Cerebellar cortex (tissue), 1 donor: ENCODE data around the gene GLCE.

Experiments
- DNase-seq: peaks from one replicate; pipeline ENCODE4 v3.0.0-alpha.2; 2015; ENCODE audit warnings: low spot score

The GLCE gene

DNA sequence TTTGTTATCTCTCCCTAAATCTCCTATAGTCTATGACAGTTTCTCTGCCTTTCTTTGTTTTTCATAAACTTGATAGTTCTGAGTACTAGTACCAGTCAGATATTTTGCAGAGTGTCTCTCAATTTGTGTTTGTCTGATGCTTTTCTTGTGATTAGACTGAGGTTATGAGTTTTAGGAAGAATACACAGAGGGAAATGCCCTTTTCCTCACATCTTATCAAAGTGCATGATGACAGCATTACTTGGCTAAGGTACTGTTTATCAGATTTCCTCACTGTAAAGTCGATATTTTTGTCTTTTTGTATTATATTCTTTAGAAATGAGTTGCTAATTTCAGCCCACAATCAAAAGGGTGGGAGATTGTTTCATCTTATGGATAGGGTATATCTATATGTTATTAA, 45.6 kb downstream of the GLCE start:
- no peak for DNase-seq

DNA sequence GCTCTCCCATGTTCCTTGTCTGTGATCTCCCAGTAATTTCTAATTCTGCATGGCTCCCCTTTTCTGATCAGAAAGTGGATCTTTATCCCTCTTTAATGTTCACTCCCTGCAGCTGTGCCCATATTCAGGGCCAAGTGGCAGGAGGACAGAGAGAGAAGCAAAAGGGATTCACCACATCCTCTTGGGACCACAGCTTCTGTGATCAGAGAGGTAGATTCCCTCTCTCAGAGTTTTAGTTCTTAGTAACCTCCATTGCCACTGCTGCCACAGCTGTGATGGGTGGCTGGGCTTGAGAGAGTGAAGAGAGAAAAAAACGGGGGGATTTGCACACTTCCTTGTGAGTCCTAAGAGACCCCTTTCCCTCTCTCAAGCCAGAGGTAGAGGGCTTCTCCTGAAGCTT, 49.2 kb downstream of the GLCE start:
- DNase-seq = no peak

DNA sequence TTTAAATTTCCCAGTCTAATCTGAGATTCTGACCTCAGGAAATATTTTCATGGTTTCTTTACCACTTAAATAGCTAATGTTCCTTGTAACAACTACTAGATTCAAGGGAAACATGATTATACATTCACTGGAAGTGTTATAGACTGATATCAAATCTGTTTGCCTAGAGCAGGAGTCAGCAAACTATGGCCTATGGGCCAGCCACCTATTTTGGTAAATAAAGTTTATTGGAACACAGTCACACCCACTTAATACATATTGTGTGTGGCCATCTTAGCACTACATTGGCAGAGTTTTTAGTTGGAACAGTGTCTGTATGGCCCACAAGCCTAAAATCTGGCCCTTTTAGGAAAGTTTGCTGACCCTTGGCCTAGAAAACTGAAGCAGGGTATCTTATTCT, 50.1 kb downstream of the GLCE start:
- DNase-seq = no peak

DNA sequence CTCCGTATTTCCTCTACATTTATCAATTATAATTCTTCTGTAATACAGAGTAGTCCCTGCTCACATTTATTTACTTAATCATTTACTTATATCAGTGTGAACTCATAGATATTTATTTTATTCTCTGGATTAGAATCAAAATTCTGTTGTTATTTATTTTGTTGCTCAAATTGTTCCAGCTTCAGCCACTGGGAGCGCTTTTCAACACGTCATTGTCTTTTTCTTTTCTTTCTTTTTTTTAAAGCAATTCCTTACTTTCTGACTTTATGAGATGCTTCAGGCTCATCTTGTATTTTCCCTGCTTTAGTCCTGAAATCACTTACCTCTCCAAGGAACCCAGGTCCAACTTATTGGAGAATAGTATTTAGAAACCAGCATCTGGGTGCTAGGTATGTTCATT, 53.4 kb downstream of the GLCE start:
- DNase-seq = no peak

DNA sequence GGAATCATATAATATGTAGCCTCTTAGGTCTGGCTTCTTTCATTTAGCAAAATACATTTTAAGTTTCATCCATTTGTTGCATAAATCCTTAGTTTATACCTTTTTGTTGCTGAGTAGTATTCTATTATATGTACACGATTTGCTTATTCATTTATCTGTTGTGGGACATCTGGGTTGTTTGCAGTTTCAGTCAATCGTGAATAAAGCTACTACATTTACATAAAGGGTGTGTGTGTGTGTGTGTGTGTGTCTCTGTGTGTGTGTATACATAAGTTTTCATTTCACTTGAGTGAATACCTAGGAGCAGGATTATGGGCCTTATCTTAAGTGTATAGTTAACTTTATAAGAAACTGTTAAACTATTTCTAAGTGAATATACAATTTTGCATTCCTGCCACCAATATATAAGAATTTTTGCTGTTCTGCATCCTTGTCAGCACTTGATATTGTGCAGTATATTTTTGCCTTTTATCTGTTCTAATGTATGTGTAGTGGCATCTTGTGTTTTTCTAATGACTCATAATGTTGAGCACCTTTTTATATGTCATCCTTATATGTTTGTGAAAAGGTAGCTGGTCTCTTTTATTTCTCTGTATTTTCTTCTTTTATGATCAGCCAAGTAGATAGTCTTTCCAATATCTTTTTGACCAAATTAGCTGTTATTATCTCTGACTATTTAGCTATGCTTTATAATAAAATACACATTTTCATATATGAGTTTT, 55.0 kb downstream of the GLCE start:
- DNase-seq = no peak

DNA sequence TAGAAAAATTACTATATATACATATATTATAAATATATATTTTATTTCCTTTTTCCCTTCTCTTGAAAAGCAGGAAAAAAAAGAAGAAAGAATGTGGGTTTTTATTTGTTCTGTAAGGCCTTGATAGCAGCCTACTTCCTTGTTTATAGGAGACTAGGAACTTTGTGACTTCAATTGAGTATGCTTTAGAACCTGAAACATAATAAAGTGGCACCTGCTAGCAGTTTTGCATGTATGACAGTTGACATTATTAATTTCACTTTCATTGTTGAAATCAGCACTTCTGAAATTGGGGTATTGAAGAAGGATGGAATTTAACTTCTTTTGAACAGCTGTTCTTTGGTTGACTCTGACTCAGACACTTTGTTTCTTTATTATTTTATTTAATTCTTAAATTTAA, 56.9 kb downstream of the GLCE start:
- DNase-seq = no peak

DNA sequence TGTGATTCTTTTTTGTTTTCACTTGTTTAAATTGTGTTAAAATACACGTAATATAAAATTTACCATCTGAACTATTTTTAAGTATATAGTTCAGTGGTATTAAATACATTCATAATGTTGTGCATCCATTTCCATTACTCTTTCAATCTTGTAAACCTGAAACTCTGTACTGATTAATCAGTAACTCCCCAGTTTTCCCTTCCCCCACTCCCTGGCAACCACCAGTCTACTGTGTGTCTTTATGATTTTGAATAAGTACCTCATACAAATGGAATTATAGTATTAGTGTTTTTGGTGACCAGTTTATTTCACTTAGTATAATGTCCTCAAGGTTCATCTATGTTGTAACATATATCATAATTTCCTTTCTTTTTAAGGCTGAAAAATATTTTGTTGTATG, 59.3 kb downstream of the GLCE start:
- DNase-seq = no peak

DNA sequence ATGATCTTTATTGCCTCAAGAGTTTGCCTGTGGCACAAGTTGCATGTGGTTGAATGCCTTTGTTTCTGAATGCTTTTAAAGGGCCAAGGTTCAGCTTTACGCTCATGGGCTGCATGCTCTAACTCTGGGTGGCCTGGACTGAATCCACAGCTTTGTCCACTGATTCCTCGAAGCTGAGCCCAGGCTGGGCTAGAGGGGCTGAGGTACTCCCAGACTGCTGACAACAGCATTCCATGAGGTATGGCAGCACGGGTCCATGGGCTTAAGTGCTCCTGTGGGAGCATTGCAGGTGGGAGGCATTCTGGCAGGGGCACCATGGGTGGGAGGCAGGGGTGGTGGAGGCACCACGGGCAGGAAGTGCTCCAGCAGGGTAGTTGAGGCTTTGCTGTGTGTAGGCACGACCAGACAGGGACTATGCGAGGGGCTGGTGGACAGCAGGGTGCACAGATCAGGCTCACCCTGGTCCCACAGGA, 61.6 kb downstream of the GLCE start:
- DNase-seq = no peak

DNA sequence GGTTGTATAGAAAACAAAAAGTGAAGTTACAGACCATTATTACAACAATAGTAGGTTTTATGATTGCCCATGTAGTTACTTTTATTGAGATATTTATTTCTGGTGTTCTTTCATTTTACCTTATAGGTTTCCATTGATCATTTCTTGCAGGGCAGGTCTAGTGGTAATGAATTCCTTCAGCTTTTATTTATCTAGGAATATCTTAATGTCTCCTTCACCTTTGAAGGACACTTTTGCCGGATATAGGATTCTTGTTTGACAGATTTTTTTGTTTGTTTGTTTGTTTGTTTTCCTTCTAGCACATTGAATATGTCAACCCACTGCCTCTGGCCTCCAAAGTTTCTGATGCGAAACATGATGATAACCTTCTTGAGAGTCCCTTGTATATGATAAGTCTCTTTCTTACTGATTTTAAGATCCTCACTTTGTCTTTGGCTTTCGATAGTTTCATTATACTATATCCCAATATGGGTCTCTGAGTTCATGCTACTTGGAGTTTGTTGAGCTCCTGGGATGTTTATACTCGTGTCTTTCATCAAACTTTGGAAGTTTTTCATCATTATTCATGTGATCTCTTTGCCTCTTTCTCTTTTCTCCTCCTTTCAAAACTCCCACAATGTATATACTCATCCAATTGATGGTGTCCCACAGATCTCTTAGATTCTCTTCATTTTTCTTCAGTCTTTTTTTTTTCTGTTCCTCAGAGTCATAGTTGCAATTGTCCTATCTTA, 62.8 kb downstream of the GLCE start:
- DNase-seq = no peak

DNA sequence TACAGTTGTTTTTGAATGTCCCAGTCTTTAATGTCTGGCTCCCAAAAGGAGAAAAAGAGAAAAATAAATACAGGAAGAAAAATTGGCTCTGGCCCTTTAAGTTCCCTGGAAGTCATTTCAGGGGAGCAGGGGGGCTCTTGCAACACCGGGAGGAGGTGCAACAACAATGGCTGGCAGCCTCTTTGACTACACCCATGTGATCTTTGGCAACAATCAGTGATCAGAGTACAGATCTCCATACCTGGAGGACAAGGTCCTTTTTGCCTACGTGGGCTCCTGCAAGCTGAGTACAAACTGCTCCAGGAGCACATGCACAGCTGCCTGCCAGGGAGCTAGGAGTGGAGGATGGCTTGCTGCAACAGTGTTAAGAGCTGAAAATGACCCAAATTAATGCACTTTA, 63.9 kb downstream of the GLCE start:
- no peak for DNase-seq

DNA sequence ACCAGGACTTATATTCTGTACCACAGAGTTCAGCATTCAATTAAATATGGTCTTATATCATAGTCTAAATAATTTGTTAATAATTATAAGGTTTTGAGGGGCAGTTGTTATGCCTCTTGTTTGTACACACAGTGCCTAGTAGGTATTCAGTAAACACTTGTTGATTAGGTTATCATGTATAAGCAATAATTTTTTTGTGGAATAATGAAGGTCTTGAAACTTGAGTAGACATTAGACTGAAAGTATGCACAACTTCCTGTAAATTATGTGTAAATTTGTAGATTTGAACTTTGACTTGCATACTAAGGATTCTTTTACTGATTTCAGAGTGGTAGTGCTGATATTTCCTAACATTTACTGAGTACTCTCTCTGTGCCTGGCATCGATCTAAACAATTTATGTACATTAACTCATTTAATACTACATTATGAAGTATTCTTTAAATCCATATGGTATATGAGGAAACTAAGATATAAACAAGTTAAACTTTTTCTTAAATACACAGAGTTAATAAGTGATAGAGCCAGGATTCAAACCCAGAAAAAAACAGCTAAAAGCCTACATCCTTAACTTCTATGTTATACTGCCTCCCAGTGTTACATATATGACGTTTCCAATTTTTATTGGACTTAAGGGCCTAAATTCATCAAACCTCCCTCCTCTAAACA, 65.1 kb downstream of the GLCE start:
- no peak for DNase-seq

DNA sequence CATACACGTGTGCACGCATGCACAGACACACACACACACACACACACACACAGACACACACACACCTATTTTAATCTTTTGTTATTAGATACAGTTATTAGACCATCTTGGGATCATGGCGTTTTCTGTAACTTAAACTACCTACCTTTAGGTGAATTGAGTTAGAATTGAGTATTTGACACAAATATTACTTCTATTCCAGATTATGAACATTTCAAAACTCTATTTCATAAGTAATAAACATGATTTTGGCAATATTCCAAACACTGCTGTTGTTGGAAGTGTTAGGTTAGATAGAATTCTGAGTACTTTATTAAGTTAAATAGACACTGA, 65.6 kb downstream of the GLCE start:
- no peak for DNase-seq

DNA sequence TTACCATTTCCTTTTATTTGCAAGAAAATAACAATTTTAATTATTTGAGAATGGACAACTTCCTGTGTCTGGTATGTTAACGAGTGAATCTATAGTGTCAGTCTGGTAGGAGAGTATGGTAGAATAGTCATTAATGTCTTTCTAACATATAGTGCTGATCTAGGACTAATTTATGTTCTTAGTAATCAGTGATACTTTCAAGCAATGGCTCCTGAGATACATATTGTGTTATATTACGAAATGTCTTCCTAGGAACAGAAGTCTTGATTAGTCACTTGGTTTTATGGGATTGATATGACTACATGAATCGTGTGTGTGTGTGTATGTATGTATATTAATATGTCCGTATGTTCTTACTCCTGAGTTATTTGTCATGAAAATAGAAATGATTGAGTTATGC, 71.7 kb downstream of the GLCE start:
- no peak for DNase-seq

DNA sequence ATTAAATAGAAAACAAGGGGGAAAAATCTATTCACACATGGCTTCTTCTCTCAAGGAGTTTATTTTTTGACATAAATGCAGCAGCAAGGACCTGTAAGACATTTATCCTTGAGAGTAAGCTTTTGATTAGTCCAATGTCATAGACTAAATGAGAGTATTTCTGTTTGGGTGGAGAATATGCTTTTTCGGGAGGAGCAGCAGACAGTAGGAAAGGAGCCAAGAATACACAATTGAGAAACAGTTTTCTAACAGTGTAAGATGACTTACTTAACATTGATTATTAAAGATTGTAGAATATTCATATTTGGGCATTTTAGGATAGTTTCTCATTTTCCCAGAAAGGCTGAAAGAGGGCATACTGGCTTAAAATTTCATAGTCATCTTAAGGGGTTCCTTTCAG, 72.3 kb downstream of the GLCE start:
- DNase-seq = no peak

DNA sequence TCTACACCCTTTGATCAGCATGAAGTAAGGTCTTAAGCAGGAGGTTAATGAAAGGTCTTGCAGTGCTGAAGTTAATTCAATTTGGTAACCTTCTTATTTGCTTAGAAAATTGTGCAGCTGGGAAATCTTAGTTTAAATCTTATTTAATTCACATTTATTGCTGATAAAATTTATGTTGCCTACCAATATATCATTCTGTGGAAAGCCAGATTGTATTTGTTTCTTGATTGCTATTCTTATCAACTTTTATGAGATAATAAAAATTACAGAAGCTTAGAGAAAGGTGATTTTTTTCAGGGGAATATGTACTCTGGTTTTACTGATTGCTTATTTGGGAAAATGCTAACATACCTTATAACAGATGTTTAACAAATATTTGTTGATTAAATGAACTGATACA, 74.2 kb downstream of the GLCE start:
- DNase-seq = no peak

DNA sequence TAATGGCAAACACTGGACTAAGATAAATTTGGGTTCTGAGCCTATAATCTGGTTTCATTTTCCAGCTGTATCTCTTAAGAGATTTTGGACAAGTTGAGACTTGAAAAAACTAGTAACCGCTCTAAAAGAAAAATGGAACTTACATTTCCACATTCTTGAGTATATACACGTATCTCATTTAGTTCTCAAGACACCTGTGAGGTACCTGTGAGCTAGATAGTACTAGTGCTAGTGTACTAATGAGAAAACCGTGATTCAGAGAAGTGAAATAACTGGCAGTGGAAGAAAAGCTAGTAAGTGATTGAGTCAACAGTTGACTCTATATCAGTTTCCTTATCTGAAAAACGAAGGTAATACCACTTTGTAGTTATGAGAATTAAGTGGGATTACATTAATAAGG, 76.1 kb downstream of the GLCE start:
- DNase-seq = no peak

DNA sequence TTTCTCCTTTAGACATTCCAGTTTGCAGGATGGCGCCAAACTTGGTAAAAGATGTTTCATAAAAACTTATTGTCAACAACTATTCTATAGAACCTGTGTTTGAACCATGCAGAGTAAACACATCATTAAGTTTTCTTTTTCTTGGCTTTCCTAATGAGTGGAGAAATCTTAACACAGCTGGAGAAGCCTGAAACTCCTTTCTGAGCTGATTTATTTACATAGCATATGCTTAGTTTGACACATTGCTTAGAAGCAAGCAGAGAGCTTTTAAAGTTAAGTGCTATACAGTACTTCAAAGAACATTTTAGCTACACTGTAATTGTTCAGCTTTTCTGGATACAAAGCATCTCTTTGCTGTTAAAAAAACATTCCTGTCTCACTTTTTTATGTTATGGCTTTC, 77.3 kb downstream of the GLCE start:
- DNase-seq = no peak

DNA sequence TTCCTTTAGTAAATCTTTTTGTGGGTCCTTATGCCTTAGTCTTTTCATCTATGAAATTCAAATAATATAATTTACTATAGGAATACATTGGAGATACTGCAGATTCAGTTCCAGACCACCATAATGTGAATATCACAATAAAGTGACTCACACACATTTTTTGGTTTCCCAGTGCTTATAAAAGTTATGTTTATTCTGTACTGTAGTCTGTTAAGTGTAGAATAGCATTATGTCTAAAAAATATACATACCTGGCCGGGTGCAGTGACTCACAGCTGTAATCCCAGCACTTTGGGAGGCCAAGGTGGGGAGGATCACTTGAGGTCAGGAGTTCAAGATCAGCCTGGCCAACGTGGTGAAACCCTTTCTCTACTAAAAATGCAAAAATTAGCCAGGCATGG, 84.4 kb downstream of the GLCE start:
- no peak for DNase-seq

DNA sequence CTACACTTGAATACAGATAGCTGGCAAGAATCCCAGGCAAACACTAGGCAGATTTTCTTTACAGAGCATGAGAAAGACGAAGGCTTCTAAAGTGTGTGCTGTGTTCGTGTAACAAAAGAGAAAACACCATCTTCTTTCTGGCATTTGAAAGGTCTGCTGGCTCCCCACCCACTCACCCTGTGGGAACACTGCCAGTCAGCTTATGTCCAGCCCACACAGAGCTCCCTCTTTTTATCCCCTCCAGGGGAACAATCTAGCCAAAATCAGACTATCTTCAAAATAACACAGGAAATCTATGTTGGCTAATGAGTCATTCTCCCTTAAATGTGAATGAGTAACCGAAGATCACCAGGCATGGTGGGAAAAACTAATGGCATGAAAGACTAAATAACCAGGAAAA, 92.7 kb downstream of the GLCE start:
- DNase-seq = no peak

DNA sequence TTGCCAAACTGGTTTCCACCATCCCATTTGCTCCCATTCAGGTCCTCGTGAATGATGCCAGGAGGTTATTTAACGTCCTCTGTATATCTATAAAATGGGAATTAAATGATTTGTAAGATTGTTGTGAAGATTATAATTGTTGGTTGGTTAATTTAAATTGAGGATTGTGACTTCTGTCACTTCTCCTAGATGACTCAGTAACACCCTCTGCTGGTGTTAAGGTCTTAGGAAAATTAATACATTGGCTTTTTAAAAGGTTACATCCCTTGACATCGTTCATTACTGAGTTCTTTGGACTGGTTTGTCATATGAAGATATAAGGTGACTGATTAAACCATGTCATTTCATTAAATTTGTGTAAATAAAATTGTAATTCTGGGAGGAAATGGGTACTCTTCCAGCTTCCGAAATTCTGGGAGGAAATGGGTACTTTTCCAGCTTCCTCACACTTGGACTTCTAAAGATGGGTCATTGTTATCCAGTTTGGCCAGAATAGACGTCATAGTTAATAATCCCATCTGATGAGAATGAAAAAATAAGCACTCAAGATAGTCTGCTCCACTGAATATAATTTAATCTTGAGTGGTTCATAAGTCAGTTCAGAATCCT, 105.0 kb downstream of the GLCE start:
- DNase-seq = peak; percentile 78

DNA sequence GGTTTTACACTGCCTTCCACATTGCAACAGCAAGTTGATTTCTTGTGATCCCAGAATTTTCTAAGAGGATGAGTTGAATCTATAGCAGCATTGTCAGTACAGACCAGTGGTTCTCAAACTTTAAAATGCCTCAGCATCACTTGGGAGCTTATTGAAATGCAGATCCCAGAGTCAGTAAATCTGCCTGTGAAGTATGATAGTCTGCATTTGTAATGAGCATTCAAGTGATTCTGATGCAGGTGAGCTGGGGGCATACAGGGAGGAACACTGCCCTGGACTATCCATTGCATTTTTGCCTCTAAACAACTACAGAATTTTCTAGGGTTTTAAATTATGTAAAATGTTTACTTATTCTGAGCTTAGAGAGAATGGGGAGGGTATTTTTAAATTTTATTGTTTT, 110.8 kb downstream of the GLCE start:
- no peak for DNase-seq

DNA sequence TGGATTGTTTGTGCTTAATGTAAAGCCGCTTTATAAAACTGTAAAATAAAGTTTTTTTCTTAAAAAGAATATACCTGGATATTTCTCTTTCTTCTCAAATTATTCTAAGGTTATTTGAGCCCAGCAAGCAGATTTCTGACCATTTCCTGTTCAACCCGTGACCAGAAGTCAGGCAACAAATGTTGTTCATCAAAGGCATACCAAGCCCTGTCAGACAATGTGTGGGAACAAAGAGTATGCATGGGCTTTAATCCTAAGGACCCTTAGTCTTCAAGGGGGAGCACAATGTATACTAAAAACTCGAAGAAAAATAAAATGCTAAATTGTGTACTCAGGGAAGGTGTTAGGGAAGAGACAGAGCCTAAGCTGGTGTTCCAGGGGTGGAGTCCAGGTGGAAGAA, 111.7 kb downstream of the GLCE start:
- DNase-seq = no peak

DNA sequence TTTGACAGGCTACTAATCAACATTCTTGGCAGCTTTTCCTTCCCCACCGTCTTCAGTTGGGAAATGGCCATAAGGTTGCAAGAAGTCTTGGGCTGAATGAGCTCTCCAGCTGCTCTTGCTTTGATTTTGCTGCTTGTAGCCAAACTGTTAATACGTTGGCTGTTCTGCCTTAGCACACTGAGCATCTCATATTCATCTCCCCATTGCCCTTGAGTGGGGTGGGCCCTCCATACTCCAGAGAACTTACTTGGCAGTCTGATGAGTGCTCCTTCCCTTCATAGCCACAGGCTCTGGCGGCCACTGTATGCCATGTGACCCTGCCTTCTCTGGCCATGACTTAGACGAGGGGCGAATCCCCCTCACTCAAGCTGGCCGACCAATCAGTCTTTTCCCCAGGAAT, 112.5 kb downstream of the GLCE start:
- DNase-seq = no peak
